MV-4-11 (cell line): ENCODE data around the gene RIC1.
A peak's percentile ranks its signal among the peaks of the same experiment; 100 is the strongest.
"Not testable (repeated sequence)": the region's sequence is repeated elsewhere in the genome, so short reads cannot be mapped to it uniquely, and the experiment has no call there.

Experiments used
- DNase-seq: peaks from one replicate; lab custom pipeline; 2025; lab: John Stamatoyannopoulos, UW

RIC1 gene

GRCh38 chr9:5786370-5787127 lies 157.6 kb downstream of the RIC1 start:
- DNase-seq: no peak

GRCh38 chr9:5787220-5787619 lies 158.3 kb downstream of the RIC1 start:
- DNase-seq: no peak

- DNase-seq: no peak
Measured at GRCh38 chr9:5787759-5788302, 158.9 kb downstream of the RIC1 start.

- DNase-seq: no peak
Measured at GRCh38 chr9:5789489-5789888, 160.6 kb downstream of the RIC1 start.

- peak; percentile 40 for DNase-seq
Measured at GRCh38 chr9:5790923-5791322, 162.0 kb downstream of the RIC1 start.

GRCh38 chr9:5791870-5792269 lies 163.0 kb downstream of the RIC1 start:
- no peak for DNase-seq

GRCh38 chr9:5793812-5794211 lies 164.9 kb downstream of the RIC1 start:
- DNase-seq: no peak

GRCh38 chr9:5796298-5796697 lies 167.4 kb downstream of the RIC1 start:
- no peak for DNase-seq

- no peak for DNase-seq
Measured at GRCh38 chr9:5798581-5798980, 169.7 kb downstream of the RIC1 start.

- DNase-seq: peak; percentile 32
Measured at GRCh38 chr9:5799314-5799713, 170.4 kb downstream of the RIC1 start.

- not testable (repeated sequence) for DNase-seq
Measured at GRCh38 chr9:5800378-5800777, 171.5 kb downstream of the RIC1 start.

- no peak for DNase-seq
Measured at GRCh38 chr9:5800969-5801738, 172.2 kb downstream of the RIC1 start.

- no peak for DNase-seq
Measured at GRCh38 chr9:5801739-5802113, 172.8 kb downstream of the RIC1 start.

GRCh38 chr9:5805478-5805877 lies 176.6 kb downstream of the RIC1 start:
- DNase-seq: no peak

- DNase-seq: no peak
Measured at GRCh38 chr9:5811751-5812150, 182.8 kb downstream of the RIC1 start.

- DNase-seq: no peak
Measured at GRCh38 chr9:5813824-5814223, 184.9 kb downstream of the RIC1 start.

GRCh38 chr9:5815461-5815860 lies 186.6 kb downstream of the RIC1 start:
- no peak for DNase-seq

GRCh38 chr9:5817862-5818261 lies 189.0 kb downstream of the RIC1 start:
- no peak for DNase-seq

GRCh38 chr9:5818424-5819142 lies 189.7 kb downstream of the RIC1 start:
- no peak for DNase-seq

GRCh38 chr9:5819174-5819573 lies 190.3 kb downstream of the RIC1 start:
- DNase-seq: no peak

- no peak for DNase-seq
Measured at GRCh38 chr9:5820425-5820824, 191.5 kb downstream of the RIC1 start.

GRCh38 chr9:5825223-5825622 lies 196.3 kb downstream of the RIC1 start:
- no peak for DNase-seq
